ENCODE measurements around the gene LRRFIP2.
"Not testable (repeated sequence)": the region's sequence is repeated elsewhere in the genome, so short reads cannot be mapped to it uniquely, and the experiment has no call there.

Gene LRRFIP2

DNA sequence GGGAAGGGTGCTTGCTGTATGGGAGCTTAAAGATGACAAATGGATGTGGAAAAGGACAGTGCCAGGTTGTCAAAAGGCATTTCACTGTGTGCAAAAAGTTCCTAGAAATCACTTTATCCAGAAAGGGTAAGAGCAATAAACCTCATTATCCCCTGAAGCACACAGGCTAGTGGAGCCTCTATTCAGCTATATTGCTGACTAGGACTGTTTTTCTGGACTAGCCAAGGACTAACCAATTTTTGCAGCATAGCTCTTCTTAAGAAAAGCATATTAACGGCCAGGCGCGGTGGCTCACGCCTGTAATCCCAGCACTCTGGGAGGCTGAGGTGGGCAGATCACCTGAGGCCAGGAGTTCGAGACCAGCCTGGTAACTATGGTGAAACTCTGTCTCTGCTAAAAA lies 116.3 kb downstream of the LRRFIP2 start:
- DNase-seq: no peak

DNA sequence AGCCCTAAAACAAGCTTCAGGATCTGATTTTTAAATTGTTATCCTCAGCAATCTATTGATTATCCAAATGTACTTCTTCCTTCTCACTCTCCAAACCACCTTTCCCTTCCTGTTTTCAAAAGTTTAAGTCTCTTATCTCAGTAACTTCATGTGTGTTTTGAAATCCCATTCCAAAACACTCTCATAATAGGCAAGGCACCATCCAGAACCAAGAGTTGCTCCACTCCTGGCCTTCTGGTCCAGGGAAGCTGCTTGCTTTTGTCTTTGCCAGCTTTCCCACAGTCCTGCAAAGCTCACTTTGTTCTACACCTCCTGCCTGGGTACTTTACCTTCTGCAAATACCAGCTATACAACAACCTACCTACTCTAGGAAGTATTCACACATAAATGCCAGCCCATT lies 117.6 kb downstream of the LRRFIP2 start:
- no peak for DNase-seq

DNA sequence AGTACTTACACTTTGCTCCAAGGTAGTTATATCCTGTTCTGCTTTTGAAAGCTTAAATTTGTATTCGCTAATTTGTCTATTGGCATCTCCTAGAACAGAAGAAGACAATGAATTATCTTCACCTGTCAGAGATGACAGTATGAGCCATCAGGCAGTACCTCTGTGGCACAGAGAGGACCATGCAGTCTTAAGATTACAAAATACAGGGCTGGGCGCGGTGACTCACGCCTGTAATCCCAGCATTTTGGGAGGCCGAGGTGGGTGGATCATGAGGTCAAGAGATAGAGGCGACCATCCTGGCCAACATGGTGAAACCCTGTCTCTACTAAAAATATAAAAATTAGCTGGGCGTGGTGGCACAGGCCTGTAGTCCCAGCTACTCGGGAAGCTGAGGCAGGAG lies 119.3 kb downstream of the LRRFIP2 start:
- not testable (repeated sequence) for DNase-seq

DNA sequence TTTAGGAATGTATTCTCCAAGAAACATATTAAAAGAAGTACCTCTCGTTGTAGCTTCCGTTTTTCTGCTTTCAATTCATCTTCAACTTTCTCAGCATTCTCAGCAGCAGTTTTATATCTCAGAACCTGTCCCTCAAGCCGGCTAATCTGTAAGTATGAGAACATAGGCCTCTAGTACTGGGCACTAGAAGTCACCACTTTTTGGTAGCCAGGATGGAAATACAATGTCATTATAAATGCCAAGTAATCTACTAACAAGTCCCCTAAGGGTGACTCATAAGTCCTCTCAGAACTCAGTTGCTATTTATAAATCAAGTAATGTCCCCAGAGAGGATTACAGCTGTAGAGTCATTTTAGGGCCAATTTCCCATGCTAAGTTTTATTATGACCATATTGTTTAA lies 120.0 kb downstream of the LRRFIP2 start:
- DNase-seq: no peak

DNA sequence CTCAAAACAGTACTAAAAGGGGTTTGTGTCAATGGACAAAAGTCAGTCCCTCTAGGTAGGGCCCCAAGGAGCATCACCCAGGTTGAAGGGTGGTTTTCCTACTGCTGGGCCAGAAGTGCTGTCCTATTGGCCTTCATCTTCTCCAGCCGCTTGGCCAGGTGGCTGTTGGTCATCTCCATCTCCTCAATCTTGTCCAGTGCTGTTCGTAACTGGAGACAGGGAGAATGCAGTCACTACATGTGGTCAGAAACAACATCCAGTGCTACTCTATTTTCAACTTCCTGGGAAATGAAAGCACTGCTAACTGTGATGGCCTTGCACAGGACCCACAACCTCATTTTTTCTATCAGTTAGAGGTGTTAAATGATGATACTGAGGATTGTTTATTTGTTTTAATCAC lies 120.6 kb downstream of the LRRFIP2 start:
- DNase-seq: peak in 1 of 14 donors; percentile 7

DNA sequence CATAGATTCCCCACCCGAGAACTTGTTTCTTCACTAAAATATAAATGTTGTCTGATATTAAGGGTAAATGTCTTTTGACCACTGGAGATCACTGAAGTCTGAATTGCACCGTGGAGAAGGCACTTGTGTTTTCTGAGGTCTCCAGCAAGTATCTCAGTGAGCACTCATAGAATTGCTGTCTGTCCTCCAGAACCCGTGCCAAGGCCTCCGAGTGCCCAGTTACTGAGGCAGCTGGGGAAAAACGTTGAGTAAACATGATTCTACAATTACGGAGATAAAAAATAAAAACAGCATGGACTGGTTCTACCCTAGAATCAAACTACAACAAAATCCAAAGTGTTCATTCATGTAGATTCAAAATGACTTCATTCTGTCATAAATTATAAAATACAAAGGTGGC lies 121.0 kb downstream of the LRRFIP2 start:
- peak in 3 of 14 donors; percentile 5 to 11 (median 5) for DNase-seq

DNA sequence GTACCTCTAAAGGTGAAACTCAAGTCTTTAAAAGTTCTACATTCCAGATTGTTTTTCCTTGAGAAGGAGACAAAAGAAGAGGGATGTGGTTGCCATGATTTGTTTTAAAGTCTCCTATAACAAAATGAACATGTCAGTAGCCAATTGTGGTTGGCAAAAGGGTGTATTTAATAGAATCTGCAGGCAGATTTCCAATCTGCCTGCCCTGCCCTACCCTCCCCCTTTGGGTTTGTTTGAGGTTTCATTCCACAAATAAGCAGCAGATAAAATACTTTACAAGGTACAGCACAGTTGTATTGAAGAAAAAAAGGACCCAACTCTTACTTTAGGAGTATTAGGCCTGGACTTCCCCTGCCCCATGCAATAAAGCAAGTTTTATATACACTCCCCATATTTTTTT lies 121.5 kb downstream of the LRRFIP2 start:
- no peak for DNase-seq

DNA sequence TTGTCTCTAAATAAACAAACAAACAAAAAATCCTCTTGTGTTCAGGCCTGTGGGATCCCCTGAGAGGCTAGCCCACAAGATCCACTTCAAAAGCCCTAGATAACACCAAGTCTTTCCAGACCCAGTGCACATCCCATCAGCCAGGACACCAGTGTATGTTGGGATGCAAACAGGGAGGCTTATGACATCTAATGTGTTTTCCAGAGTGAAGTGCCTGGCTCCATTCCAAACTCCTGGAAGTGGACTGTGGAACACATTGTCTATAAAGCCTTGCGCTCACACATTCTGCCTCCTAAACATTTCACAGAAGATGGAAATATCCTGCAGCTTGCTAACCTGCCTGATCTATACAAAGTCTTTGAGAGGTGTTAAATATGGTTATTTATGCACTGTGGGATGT lies 124.1 kb downstream of the LRRFIP2 start:
- DNase-seq: peak in 1 of 14 donors; percentile 3

DNA sequence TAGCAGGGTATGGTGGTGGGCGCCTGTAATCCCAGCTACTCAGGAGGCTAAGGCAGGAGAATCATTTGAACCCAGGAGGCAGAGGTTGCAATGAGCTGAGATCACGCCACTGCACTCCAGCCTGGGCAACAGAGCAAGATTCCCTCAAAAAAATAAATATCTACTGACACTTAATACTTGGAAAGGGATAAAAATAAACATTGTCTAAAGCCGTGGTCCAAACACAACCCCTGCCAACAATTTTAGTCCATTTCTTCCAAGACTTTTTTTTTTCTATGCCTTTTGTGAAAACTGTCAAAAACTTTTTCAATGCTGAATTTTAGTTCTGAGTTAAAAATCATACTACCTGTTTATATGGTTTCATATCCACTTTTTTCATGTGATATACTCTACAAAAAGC lies 131.7 kb downstream of the LRRFIP2 start:
- not testable (repeated sequence) for DNase-seq

DNA sequence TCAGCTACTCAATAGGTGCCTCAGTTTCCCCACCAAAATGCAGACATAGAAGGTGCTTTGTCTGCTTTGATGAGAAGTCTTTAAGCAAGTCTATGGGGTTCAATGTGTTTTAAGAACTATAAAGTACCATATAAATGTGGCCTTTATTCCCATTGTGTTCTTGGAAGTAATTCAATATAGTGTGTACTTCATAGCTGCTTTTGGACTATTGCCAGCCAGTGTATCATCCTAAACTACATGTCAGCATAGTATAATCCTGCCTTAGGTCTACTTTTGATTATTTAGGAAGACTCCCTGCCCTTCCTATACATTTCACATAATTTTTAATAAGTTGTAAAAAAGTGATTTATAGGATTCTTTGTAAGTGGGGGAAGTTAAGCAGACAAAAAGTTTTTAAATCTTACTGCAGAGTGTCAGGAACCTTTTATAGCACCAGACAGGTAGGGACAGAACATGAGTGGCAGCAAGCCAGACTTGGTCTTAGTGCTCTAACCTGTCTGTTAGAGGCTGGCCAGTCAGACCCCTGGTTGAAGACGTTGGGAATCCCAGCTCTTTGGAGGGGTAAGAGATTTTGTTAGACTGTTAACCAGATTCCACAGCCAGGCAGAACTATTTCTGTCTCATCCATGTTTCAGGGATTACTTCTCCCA lies 132.7 kb downstream of the LRRFIP2 start:
- DNase-seq: no peak

DNA sequence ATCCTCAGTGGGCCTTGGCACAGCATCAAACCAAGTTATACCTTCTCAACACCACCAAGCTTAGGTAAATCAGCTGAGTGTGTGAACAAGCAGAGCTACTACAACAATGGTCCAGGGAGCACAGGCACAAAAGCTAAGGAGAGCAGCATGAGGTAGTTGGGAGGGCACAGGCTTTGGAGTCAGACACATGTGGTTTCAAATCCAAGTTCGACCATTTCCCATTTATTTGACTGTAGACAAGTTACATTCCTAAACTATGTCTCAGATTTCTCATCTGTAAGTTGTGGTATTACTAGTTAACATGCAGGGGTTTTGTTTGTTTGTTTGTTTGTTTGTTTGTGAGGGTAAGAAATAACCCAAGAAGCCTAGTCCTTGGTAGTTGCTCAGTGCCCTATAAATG lies 134.2 kb downstream of the LRRFIP2 start:
- no peak for DNase-seq

DNA sequence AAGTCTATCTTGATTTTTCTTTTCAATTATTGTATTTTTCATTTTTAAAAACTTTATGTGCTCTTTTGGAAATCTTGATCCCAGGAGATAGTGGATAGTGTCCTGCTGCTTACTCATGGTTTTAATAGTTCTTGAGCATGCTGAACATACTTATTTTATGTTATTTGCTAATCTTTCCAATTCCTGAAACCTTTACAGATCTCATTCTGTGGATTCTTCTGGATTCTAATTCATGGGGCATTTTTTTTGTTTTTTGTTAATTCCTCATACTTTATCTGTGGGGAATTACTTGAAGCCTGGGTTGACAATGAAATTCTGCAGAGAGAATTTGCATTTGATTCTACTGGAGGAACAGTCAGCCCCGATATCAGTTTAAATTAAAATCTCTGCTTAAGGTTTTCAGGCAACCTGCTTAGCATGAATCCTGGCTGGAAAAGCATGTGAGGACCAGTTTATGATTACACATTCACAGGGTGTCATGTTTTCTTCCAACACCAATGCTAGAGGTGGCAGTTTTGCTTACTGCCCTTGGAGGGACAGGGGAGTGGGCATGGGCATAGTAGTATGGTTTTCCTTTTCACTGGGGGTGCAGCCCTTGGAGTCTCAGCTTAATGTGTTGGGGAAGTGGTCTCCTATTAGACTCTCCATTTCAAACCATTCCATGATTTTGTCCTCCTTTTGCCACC lies 135.1 kb downstream of the LRRFIP2 start:
- DNase-seq: no peak

DNA sequence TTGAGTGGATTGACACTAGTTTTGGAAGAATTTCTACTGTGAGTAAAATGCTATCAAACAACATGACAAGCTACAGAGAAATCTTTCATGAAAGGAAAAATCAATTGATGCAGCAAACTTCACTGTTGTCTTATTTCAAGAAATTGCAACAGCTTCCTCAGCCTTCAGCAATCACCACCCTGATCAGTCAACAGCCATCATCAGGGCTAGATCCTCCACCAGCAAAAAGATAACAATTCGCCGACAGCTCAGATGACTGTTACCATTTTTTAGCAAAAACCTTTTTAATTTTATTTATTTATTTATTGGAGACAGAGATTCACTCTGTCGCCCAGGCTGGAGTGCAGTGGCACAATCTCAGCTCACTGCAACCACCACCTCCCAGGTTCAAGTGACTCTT lies 137.0 kb downstream of the LRRFIP2 start:
- DNase-seq: no peak

DNA sequence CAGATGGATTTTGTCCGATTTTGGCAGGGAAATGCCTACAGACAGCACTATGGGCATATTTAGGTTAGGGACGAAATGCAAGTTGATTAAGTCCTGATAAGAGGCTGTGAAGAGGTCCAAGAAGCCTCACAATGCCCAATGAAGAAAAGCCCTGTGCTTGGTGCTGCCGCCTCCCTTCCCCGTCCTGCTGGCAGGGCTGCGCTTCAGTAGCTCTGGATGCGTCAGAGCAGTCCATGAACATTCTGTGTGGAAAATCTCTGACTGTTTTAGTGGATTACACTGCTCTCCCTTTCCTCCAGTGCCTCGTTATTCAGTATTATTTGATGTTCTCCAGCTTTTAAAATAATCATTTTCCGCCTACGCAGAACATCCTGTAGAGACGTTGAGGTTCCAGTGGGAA lies 141.4 kb downstream of the LRRFIP2 start:
- DNase-seq: peak in 1 of 14 donors; percentile 31

DNA sequence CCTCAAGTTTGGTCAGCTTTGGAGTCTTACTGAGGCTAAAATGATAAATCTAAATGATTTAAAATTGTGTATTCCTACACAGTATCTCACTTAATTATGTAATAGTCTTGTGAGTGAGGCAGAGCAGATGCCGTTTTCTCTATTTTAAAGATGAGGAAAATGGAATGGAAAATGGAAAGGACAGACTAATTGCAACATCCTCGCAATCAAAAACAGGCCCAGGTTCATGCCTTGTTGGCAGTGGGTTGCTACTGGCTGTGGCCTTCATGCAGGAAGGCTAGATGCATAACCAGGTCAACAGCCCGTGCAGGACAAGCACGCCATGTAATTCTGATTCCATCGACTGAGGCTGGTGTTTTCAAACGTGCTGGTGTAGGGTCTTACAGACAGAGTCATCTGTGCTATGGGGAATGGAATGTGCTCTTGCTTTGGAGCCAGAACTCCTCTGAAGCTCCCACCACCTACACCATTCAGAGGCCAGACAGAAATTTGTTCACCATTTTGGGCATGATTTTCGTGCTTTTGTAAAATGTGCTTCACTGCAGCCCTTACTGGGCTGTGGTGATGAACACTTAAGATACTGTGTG lies 143.2 kb downstream of the LRRFIP2 start:
- DNase-seq: no peak

DNA sequence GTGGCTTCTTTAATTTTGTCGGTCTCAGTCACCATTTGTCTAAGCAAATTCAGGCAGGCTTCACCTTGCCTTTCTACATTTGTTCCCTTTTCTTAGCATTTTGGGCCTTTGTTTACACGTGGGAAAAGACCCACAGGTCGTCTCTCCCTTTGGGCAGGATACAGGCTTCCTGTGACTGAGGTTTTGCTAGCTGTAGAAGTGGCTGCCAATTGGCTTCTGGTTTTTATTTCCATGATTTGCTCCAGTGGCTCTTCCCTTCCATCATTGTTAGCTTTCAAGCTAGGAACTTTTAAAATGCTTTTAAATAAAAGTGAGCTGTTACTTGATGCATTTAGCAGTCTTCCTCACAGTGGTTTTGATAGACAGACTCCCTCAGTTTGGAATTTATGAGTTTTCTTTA lies 143.8 kb downstream of the LRRFIP2 start:
- no peak for DNase-seq

DNA sequence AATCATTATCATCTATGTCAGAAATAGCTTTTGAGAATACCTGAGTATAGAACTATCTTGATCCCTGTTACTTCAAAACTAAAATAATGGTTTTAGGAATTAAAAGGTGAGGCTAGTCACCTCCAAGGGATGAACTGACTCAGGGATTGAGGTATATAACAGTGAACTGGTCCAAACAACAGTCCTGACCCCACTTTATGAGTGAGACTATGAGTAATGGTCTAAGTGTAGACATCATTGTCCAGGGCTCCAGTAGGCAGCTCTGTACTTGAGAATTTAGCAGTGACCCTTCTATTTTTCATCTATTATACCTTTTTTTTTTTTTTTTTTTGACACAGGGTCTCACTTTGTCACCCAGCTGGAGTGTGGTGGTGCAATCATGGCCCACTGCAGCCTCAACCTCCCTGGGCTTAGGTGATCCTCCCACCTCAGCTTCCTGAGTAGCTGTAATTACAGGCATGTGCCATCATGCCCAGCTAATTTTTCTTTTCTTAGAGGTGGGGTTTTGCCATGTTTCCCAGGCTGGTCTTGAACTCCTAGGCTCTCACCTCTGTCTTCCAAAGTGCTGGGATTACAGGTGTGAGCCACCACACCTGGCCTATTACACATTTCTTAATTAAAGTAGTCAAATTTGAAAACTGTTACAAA lies 144.7 kb downstream of the LRRFIP2 start:
- no peak for DNase-seq

DNA sequence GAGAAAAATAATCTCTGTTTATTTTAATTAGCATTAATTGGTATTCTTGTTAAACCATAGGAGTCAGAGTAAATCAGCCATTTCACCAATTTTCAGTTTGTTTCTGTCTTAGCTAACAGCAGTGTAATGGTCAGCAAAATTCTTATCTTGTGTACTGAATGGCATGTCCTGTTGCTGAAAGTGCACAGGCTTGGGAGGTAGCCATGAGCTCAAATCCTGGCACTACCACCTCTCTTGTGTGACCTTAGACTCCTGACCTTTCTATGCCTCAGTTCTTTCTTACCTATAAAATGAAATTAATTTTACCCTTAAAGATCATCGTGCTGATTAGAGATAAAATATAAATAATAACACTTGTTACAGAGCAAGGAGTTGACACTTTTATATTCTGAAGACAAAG lies 145.3 kb downstream of the LRRFIP2 start:
- no peak for DNase-seq

DNA sequence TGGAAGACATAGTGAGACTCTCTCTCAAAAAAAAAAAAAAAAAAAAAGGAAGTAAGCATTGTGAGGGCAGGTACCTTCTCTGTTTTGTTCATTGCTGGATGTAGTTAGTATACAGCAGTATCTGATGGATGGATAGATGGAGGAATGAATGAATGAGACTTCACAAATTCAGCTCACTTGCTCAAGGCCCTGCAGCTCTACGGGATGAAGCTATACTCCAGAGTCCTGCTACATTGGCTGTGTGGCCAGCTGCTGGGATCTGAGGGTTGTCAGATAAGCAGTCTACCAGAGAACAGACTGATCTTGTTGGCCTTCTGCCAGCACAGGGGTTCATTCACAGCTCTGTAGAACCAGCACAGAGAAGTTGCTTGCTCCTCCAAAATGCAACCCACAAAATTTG lies 146.1 kb downstream of the LRRFIP2 start:
- no peak for DNase-seq

DNA sequence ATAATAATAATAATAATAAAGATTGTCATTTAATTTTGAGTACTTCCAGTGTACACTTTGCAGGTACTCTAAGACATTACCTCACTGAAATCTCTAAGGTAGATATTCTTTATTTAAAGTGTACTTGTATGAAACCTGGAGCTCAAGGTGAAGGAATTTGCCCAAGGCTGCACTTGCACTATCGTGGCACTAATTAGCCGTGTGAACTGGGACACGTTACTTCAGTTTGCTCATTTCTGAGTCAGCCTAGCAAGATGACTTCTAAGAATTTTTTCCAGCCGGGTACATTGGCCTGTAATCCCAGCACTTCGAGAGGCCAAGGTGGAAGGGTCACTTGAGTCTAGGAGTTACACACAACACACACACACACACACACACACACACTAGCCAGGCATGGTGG lies 147.5 kb downstream of the LRRFIP2 start:
- DNase-seq: no peak

DNA sequence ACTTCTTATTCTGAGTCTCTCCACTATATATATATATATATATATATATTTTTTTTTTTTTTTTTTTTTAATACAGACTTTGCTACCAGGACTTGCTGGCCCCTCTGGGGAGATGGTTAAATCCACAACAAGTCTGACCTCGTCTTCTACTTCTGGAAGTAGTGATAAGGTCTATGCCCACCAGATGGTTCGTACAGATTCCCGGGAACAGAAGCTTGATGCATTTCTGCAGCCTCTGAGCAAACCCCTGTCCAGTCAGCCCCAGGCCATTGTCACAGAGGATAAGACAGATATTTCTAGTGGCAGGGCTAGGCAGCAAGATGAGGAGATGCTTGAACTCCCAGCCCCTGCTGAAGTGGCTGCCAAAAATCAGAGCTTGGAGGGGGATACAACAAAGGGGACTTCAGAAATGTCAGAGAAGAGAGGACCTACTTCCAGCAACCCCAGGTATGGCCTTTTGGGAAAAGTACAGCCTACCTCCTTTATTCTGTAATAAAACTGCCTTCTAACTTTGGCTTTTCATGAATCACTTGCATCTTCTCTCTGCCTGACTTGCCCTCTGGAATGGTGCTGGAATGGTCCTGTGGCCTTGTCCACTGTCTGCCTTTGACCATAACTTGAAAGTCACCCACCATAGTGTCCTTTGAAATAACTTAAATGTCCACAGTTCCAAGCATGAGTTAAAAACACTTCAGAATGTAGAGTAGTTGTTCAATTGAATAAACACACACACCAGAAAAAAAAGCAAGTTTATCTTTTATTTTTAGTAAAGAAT lies 148.6 kb downstream of the LRRFIP2 start:
- DNase-seq: no peak

DNA sequence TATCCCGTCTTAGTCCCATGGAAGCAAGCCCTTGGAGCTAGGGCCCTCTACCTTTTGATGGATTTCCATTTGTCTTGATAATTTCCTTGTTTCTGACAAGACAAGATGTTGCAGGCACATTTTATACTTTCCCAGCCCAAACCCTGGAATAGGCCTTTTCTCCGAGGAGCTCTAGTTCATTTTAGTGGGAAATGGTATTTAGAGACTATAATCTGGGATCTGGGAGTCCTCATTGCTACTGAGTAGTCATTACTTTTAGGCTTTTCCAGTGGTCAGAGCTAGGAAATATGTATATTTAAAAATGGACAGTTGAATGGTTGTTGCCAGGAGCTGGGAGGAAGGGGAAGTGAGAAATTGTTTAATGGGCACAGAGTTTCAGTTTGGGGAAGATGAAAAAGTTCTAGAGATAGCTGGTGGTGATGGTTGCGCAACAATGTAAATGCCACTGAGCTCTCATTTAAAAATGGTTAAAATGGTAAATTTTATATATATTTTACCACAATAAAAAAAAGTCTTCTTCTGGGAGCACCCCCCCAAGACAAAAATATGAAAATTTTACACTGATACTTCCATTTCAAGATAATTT lies 149.5 kb downstream of the LRRFIP2 start:
- peak in 1 of 14 donors; percentile 0 for DNase-seq
